Thoracic aorta (tissue), 2 donors: ENCODE results near the gene CACTIN. TPM values are rescaled to one million over a fixed set of nuclear protein-coding genes. Genes with fewer than 3 reads are reported as not detected.

ENCODE experiments used
- ATAC-seq: fragments of 150-250 bp; one replicate; pipeline ENCODE4 v1.8.0; 2017; ENCODE audit warnings: low read depth; ENCODE audit not compliant: insufficient number of reproducible peaks, low FRiP score
- DNase-seq: peaks from one replicate; pipeline ENCODE4 v3.0.0-alpha.2; 2020; ENCODE audit warnings: low spot score
- H3K27ac ChIP-seq, 2 donors: fragments of 200-600 bp; sonication (generic); 1 replicate in 1 of 2; 2 replicates in 1 of 2; pipeline ENCODE4 v1.5.1; 2016; ENCODE audit warnings: mild to moderate bottlenecking in 2 of 2, moderate library complexity in 2 of 2
- H3K27me3 ChIP-seq: fragments of 200-600 bp; sonication (generic); replicated peaks from 2 replicates; pipeline ENCODE4 v1.6.0; 2016; ENCODE audit warnings: mild to moderate bottlenecking; ENCODE audit not compliant: insufficient read depth
- H3K36me3 ChIP-seq: fragments of 200-600 bp; sonication (generic); one replicate; pipeline ENCODE4 v1.5.1; 2016
- H3K4me1 ChIP-seq, 2 donors: fragments of 200-600 bp; sonication (generic); 1 replicate in 1 of 2; 2 replicates in 1 of 2; pipeline versions ENCODE4 v1.5.1 to v1.6.0; 2016; ENCODE audit warnings: low read depth in 2 of 2, mild to moderate bottlenecking in 1 of 2; ENCODE audit not compliant: control insufficient read depth in 1 of 2
- H3K4me3 ChIP-seq: fragments of 200-600 bp; sonication (generic); 2 replicates; pipeline ENCODE4 v1.5.1; 2016; ENCODE audit warnings: mild to moderate bottlenecking
- H3K9me3 ChIP-seq: fragments of 200-600 bp; sonication (generic); 2 replicates; pipeline ENCODE4 v1.5.1; 2016
- CTCF ChIP-seq: fragments of 200-600 bp; sonication (generic); IDR thresholded peaks from one replicate; pipeline ENCODE4 v1.5.1; 2019; ENCODE audit warnings: antibody characterized with exemption
- total RNA-seq, 2 donors: library from RNA; depleted of rRNA; stranded (reverse); fragments of >200 nt; gene quantifications; one replicate each; pipeline versions ENCODE4 v1.1.0 to v1.2.3, GENCODE V29; 2016

Gene CACTIN
- total RNA-seq, 2 donors from 2014 or later = 33.4 to 38.0 TPM

GRCh38 chr19:3590991-3591659 is 35.5 kb downstream of the CACTIN start:
- DNase-seq (no peak), ATAC-seq (no peak)
- peaks cover 0 to 19% of the 10 kb centered on the region in 2 donors for H3K4me1 ChIP-seq
- H3K27ac ChIP-seq = peak overlapping the region in 1 of 2 donors; percentile 64
- peaks cover 19% of the 10 kb centered on the region for H3K36me3 ChIP-seq
- no peak for TF ChIP-seq CTCF
- H3K4me3 ChIP-seq = no peak overlapping the region
- H3K27me3 ChIP-seq = no peaks in the 10 kb centered on the region
- no peaks in the 10 kb centered on the region for H3K9me3 ChIP-seq

GRCh38 chr19:3589949-3590348 is 36.6 kb downstream of the CACTIN start:
- DNase-seq = no peak
- no peak for TF ChIP-seq CTCF
- H3K36me3 ChIP-seq = peaks cover 10% of the 10 kb centered on the region

GRCh38 chr19:3589439-3589838 is 37.2 kb downstream of the CACTIN start:
- no peak for TF ChIP-seq CTCF
- DNase-seq (no peak), ATAC-seq (no peak)
- Histone ChIP-seq H3K4me3 (no peak overlapping the region), H3K36me3 (peaks cover 7% of the 10 kb centered on the region), H3K27me3 (no peaks in the 10 kb centered on the region), H3K9me3 (no peaks in the 10 kb centered on the region), H3K27ac (no peak overlapping the region), H3K4me1 (peaks cover 0 to 29% of the 10 kb centered on the region in 2 donors)

More at GRCh38 chr19:3589949-3590348, 36.6 kb downstream of the CACTIN start:
- Histone ChIP-seq H3K27me3 (no peaks in the 10 kb centered on the region), H3K9me3 (no peaks in the 10 kb centered on the region), H3K4me3 (no peak overlapping the region), H3K27ac (no peak overlapping the region), H3K4me1 (peaks cover 0 to 29% of the 10 kb centered on the region in 2 donors)
- ATAC-seq = no peak

GRCh38 chr19:3586707-3587346 is 39.8 kb downstream of the CACTIN start:
- Histone ChIP-seq H3K27ac (no peak overlapping the region), H3K4me1 (peaks cover 0 to 22% of the 10 kb centered on the region in 2 donors), H3K27me3 (no peaks in the 10 kb centered on the region), H3K36me3 (no peaks in the 10 kb centered on the region), H3K9me3 (no peaks in the 10 kb centered on the region), H3K4me3 (no peak overlapping the region)
- DNase-seq (no peak), ATAC-seq (no peak)
- no peak for TF ChIP-seq CTCF

GRCh38 chr19:3586127-3586626 is 40.4 kb downstream of the CACTIN start:
- Histone ChIP-seq H3K27me3 (no peaks in the 10 kb centered on the region), H3K9me3 (no peaks in the 10 kb centered on the region), H3K4me1 (peaks cover 0 to 22% of the 10 kb centered on the region in 2 donors), H3K4me3 (peak overlapping the region; percentile 57), H3K27ac (no peak overlapping the region), H3K36me3 (no peaks in the 10 kb centered on the region)
- DNase-seq = no peak
- TF ChIP-seq CTCF = peak; percentile 68
- no peak for ATAC-seq
